VCaP (cell line): ENCODE results near the gene ZNF367.

Source experiments
- H3K27ac ChIP-seq: fragments of 450-650 bp; 2 replicates; pipeline ENCODE4 v1.5.1; 2017
- CTCF ChIP-seq: fragments of 450-650 bp; conservative IDR thresholded peaks from 2 replicates; pipeline ENCODE4 v1.5.1; 2017; ENCODE audit warnings: mild to moderate bottlenecking, moderate library complexity

ZNF367 gene

DNA sequence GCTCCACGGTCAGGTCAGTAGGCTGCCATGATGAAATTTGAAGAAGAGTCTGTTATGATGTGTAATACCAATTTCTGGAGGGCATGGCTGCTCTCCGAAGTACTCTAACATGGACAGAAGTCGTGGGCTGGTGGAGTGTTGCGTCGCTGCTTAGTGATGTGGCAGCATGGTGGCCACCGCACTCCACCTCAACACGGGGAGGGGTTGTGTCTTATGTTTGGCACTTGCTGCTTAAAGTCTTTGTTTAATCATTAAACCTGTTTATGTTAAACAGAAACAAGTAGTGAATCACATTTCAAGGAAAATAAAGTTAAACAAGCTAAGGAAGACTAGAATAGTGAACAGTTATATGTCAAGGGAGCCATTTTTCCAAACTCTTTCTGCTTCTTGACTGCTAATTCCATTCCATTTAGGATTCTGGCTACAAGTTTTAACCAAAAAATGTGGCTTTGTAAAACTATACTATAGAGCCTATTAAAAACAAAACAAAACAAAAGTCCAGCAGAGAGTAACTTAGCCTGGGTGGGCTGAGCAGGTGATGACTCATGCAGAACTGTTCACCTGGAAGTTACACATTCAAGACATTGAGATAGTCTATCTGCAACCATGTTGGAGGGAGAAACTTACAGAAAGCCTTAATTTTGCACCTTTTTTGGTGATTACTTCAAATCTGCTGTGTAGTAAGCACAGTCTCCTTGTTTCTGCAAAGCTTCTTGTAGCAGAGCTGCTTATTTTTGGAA, 41.3 kb upstream of the ZNF367 start:
- TF ChIP-seq CTCF: no peak
- no peak overlapping the region for H3K27ac ChIP-seq

GRCh38 chr9:96458226-96458625, 40.1 kb upstream of the ZNF367 start:
- no peak for TF ChIP-seq CTCF
- H3K27ac ChIP-seq: no peak overlapping the region

DNA sequence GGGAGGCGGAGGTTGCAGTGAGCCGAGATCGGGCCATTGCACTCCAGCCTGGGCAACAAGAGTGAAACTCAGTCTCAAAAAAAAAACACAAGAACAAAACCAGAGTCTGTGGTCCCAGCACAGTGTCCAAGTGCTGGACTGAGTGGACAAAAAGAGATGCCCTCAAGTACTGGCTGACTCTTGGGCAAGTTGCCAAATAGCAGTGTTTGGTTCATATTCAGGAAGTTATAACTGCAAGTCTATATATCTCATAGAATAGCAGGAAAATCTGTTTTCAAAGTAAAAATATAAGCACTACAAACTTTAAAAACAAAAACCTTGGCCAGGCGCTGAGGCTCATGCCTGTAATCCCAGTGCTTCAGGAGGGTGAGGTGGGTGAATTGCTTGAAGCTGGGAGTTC, 39.1 kb upstream of the ZNF367 start:
- TF ChIP-seq CTCF: no peak
- H3K27ac ChIP-seq: no peak overlapping the region

- TF ChIP-seq CTCF: peak; percentile 75
- H3K27ac ChIP-seq: no peak overlapping the region
These were observed 35.5 kb upstream of the ZNF367 start for GRCh38 chr9:96453625-96454024.

- H3K27ac ChIP-seq: peak overlapping the region; percentile 62
- no peak for TF ChIP-seq CTCF
These were observed 32.7 kb upstream of the ZNF367 start for GRCh38 chr9:96450613-96451528.

DNA sequence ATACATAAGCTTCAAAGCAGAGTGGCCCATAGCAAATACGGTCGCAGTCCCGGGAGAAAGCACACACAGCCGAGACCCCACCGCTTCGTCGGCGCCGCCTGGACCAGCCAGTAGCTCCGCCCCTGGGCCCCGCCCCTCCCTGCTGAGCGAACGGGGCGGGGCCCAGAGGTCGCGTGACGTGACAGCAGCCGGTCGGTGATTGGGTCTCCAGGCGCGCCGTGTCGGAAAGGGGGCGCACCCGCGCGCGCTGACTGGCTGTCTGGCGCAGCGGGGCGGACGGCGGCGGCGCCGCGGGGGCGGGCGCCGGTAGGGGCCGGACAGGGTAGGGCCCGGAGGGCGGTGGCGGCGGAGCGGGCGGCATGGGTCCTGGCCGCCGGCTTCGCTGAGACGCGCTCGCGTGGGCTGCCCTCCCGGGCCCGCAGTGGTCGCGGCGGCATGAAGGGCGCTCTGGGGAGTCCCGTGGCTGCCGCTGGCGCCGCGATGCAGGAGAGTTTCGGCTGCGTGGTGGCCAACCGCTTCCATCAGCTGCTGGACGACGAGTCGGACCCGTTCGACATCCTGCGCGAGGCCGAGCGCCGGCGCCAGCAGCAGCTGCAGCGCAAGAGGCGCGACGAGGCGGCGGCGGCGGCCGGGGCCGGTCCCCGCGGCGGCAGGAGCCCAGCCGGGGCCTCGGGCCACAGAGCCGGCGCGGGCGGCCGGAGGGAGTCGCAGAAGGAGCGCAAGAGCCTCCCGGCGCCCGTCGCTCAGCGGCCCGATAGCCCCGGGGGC, 31.9 kb upstream of the ZNF367 start, which contains the start of gene HABP4:
Gene HABP4, plus strand, starts transcription at position 325 of the 768 bp plus-strand sequence. Its CDS starts 111 bp downstream, at position 436.
- no peak for TF ChIP-seq CTCF
- H3K27ac ChIP-seq: peak within 1 kb of the TSS; percentile 62

DNA sequence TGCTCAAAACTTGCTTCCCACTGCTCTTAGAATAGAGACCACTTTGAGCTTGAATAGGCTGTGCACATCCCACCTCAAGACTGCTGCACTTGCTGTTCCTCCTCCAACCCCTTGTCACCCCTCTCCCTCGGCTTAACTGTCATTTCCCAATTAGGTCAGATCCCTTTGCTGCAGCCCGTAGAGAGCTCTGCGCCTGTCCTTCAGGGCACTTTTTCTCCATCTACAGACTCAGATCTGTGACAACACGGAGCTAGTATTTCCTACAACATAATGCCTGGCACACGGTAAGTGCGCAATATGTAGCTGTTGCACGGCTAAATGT, 31.3 kb upstream of the ZNF367 start:
- no peak for TF ChIP-seq CTCF
- peak overlapping the region; percentile 62; the same call in 1 of the 2 replicates for H3K27ac ChIP-seq
